Measurements from ENCODE around the gene ADRA2A. TPM values are rescaled to one million over a fixed set of nuclear protein-coding genes. Genes with fewer than 3 reads are reported as not detected.

ADRA2A gene
- polyA plus RNA-seq (2013, experiment 1 of 2; ENCODE audit: insufficient read length): 0.04 TPM
- polyA plus RNA-seq (2013, experiment 2 of 2; ENCODE audit: insufficient read length): 0.28 TPM

DNA sequence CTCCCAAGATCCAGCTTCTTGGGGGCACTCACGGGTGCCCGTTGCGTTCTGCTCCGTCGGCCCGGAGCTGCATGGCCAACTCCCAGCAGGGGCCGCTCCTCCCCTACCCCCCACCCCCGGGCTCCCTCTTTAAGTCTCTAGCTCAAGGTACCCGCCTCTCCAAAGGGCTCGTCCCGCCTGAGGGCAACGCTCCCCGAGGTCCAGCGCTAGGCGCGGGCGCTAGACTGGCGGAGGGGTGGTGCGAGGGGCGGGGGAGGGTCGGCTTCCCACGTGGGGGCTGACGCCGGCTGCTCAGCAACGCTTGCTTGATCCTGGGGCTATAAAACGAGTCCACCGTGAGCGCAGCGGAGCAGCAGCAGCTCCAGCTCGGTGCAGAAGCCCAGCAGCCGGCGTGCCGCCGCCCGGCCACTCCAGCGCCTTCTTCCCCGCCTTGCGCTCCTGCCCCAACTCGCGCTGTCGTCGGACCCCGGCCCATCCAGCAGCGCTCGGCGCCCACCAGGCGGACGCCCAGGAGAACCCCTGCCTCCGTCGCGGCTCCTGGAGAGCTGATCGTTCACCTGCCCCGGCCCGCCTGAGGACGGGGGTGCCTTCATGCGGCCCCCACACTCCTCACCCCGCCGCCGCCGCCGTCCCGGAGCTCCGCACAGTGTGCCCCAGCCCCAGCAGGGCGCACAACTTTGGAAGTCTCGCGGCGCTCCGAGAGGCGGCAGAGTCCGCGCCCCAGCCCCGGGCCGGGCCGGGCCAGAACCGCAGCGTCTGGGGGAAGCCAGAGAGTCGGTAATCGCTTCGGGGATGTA, at the start of gene ADRA2A:
Gene ADRA2A (plus strand): TSS at position 348 of the 797 bp plus-strand sequence. CDS start 968 bp downstream, outside the sequence.
- DNase-seq: peak; percentile 20

DNA sequence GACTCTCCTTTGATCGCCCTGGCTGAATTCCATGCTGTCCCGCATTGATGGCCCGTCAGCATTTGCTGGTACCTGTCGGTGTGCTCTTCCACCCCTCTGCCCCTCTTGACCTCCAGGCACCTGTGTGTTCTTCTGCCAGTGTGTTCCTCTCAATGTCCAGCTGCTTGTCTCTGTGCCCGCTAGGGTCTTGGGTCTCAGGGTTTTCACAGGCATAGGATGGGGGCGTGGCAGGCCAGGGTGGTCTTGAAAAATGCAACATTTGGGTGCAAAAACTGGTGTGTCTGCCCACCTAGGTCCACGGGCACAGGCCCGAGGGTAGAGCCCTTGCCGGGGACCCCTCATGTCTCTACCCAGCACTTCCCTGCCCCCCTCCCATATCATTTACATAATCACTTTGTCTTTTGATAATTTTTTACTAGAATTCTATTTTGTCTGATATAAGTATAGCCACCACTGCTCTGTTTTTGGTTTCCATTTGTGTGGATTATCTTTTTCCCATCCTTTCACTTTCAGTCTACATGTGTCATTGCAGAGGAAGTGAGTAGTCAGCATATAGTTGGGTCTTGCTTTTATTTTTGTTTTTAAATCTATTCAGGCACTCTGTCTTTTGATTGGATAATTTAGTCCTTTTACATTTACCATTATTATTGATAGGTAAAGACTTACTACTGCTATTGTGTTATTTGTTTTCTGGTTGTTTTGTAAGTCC, 46.6 kb upstream of the ADRA2A start:
- no peak for DNase-seq

DNA sequence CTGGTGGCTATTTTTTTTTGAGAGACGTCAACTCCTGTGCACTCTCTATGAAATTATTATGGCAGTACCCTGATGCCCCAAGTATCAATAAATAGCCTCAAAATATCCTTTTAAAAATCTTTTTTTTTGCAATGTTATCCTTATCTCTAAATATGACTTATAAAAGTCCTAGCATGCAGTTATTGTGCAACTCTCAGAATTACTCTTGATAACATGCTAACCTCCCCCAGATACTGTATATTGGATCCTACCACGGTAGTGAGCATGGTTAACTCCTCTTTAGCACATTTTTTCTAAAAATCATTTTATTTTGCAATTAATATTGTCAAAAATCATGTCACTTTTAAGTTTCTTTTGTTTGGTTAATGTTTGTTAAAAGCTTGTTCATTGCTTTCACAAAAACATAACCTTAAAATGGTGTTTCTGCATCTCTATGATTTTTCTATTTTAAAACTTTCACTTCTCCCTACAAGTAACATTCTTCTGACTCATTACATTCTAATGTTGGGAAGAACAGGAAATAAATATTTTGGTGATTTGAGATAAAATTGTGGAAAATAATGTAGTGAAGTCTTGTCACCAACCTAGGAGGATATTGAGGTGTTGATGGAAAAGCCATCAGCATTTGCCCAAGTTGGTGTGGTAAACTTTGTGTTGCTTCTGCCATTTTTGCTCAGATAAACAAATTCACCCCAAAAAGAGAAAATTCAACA, 42.1 kb upstream of the ADRA2A start:
- DNase-seq: peak; percentile 36

DNA sequence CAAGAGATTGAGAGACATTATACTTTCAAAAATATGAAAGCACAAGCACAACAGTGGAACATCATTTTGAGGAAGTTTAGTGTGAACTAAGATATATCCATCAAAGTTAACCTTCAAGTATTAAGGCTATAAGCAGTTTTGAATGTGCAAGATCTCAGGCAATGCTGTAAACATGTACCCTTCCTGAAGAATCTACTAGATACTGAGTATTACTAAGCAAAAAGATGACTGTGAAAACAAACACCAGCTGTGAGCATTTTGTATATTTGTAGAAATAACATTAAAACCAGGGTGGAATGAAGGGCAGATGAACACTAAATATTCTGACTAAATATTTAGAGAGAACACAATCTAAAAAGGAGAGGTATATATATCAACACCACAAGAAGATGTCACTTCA, 41.3 kb upstream of the ADRA2A start:
- peak; percentile 34 for DNase-seq

DNA sequence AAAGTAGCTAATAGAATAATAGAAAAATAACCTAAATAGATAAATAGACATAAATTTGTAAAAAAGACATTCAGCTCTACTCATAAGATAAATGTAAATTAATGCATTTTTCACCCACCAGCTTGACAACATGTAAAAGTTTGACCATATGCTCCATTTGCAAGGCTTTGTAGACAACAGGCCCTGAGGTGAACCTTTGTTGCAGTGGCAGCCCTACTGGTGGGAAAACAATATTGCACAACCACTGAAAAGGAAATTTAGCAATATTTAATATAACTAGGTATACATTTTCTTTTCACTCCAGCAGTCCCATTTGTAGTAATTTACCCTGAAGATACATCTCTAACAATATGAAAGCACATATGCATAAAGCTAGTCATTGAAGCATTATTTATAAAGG, 39.0 kb upstream of the ADRA2A start:
- no peak for DNase-seq

DNA sequence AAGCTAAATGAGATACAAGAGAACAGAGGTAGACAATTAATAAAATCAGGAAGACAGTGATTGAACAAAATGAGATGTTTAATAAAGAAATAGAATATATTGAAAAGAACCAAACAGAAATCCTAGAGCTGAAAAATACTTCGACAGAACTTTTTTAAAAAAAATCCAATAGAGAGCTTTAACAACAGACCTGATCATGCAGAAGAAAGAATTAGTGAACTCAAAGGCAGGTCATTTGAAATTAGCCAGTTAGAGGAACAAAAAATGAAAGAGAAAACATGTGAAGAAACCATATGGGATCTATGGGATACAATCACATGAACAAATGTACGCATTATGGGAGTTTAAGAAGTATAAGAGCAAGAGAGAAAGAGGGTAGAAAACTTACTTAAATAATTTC, 37.3 kb upstream of the ADRA2A start:
- DNase-seq: no peak

DNA sequence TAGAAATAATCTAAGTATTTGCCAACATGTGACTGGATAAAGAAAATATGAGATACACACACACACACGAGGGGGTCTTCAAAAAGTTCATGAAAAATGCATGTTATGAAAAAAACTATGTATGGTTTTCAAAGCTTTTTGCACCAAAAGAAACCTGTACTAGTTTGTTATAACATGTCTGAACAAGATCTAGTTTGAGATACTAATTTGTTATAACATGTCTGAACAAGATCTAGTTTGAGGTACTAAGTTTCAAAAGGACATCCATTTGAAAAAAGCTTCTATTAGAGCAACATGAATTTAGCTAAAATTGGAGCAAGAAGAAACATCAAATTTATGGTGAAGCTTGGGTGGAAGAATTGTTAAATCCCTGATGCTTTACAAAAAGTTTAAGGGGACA, 19.8 kb upstream of the ADRA2A start:
- DNase-seq: no peak

DNA sequence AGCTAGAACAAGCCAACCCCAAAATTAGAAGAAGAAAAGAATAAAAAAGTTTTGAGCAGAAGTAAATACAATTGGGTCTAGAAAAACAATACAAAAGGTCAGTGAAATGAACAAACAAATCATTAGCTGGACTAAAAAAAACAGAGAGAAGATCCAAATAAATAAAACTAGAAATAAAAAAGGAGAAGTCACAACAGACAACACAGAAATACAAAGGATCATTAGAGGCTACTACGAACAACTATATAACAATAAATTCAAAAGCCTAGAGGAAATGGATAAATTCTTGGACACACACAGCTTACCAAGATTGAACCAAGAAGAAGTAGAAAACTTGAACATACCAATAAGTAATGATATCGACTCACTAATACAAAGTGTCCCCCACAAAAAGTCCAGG, 13.4 kb upstream of the ADRA2A start:
- DNase-seq: no peak

DNA sequence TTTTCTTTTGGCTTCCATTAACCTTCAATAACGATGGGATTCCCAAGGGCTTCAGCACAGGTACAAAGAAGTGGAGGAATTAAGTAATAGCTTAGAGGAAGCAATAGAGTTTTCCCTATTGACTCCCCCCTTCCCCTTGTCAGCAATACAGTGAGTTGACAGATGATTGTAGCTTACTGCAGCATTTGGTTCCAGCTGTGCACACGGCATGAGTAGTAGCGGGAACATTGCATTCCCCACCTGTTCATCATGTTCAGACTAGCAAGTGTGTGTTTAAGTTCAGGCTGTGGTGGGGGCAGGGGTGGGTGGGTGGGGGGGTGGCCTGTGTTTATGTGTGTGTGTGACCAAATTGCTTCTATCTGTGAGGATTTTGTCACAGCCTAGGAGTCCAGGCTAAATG, 4.6 kb upstream of the ADRA2A start:
- DNase-seq: no peak

DNA sequence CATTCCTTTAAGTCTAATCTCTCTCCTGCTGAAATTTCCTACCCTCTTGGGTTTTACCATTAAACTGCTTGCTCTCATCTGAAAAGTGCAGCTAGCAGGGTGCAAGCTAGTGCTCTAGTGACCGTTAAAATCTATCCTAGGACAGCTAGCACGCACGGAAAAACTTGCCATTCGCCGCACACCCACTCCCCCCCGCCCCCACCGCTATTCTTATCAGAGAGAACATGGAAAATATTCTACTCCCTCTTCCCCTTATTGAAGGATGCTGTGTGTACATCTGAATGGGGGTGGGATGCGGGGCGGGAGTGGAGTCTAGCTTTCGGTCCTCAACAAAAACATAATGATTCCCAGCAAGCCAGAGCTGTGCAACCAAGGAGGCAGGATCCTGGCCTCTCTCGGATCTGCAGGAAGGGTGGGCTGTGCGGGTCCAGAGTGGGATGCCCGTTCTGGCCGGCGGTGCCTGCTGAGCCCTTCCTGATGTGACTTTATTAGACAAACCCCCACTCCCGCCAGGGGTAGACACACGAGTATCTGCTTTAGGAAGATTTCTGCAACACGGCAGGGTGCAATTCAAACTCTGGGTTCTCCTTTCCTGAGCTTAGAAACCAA, 1.1 kb upstream of the ADRA2A start:
- DNase-seq: no peak

DNA sequence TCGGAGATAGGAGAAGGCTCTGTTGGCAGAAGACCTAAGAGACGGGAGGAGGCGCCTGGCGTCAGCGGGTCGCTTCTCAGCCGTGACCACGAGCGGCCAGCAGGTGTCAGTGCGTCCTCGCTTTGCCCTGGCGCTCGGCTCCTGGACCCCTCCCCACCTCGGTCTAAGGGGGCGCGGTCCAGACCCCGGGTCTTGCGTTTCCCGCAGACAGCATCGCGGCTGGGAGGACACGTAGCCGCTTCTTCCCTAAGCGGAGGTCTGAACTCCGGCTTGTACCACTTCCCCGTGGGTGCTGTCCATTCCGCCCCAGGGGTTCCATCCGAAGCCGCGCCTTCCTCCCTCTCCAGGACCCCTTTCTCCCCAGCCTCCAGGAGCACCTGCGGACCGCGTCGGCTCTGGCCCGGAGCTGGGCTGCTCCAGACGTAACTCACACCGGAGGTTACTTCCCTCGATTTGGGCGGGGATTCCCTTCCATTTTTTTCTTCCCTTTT, 593 bp upstream of the ADRA2A start:
- DNase-seq: peak; percentile 43

DNA sequence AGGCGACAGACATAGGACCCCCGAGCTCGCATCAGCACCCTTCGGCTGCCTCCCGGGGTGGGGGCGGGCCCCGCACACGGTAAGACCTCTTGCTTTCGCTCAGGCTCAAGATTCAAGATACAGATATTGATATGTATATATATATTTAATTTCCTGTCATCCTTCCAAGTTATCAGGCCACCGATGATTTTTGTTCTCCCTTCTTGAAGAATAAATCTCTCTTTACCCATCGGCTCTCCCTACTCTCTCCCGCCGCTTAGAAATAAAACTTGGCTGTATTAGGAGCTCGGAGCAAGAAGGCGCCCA, 603 bp downstream of the ADRA2A start:
- no peak for DNase-seq

DNA sequence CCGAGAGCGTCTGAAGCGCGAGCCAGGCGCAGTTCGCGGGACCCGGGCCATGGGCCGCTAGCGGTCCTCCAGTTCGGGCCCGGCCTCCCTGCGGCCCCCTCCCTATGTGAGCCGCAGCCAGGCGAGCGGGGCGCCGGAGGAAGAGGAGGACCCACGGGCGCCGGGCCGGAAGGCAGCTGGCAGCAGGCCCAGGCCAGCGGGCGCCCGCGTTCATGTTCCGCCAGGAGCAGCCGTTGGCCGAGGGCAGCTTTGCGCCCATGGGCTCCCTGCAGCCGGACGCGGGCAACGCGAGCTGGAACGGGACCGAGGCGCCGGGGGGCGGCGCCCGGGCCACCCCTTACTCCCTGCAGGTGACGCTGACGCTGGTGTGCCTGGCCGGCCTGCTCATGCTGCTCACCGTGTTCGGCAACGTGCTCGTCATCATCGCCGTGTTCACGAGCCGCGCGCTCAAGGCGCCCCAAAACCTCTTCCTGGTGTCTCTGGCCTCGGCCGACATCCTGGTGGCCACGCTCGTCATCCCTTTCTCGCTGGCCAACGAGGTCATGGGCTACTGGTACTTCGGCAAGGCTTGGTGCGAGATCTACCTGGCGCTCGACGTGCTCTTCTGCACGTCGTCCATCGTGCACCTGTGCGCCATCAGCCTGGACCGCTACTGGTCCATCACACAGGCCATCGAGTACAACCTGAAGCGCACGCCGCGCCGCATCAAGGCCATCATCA, 1.1 kb downstream of the ADRA2A start:
- no peak for DNase-seq

DNA sequence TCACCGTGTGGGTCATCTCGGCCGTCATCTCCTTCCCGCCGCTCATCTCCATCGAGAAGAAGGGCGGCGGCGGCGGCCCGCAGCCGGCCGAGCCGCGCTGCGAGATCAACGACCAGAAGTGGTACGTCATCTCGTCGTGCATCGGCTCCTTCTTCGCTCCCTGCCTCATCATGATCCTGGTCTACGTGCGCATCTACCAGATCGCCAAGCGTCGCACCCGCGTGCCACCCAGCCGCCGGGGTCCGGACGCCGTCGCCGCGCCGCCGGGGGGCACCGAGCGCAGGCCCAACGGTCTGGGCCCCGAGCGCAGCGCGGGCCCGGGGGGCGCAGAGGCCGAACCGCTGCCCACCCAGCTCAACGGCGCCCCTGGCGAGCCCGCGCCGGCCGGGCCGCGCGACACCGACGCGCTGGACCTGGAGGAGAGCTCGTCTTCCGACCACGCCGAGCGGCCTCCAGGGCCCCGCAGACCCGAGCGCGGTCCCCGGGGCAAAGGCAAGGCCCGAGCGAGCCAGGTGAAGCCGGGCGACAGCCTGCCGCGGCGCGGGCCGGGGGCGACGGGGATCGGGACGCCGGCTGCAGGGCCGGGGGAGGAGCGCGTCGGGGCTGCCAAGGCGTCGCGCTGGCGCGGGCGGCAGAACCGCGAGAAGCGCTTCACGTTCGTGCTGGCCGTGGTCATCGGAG, 1.8 kb downstream of the ADRA2A start:
- DNase-seq: no peak

DNA sequence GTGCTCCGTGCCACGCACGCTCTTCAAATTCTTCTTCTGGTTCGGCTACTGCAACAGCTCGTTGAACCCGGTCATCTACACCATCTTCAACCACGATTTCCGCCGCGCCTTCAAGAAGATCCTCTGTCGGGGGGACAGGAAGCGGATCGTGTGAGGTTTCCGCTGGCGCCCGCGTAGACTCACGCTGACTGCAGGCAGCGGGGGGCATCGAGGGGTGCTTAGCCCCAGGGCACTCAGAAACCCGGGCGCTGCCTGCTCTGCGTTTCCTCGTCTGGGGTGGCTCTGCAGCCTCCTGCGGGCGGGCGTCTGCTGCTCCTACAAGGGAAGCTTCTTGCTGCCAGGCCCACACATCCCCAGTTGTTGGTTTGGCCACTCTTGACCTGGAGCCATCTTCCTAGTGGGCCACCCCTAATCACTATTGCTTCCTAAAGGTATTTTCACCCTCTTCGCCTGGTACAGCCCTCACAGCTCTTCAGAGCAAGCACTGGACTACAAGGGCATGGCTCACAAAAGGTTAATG, 2.5 kb downstream of the ADRA2A start:
- DNase-seq: no peak

DNA sequence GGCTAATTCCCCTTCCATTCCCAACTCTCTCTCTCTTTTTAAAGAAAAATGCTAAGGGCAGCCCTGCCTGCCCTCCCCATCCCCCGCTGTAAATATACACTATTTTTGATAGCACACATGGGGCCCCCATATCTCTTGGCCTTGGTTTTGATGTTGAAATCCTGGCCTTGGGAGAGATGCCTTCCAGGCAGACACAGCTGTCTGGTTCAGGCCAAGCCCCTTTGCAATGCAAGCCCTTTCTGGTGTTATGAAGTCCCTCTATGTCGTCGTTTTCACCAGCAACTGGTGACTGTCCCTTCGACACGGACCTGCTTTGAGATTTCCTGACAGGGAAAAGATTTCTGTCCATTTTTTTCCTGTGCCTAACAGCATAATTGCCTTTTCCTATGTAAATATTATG, 3.0 kb downstream of the ADRA2A start:
- DNase-seq: no peak

DNA sequence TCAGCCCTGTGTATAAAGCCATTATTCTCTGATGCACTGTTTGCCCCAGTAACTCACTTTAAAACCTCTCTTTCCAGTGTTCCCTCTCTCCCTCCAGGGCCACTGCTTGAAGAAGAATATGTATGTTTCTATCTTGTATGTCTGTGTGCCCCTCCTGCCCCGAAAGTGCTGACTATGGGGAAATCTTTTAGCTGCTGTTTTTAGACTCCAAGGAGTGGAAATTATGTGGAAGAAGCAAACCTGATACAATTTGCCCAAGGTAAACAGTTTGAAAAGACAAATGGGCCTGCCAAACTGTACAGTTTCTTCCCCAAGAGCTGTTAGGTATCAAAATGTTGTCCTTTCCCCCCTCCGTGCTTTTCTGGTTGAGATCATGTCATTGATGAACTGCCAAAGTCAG, 3.4 kb downstream of the ADRA2A start:
- DNase-seq: no peak

DNA sequence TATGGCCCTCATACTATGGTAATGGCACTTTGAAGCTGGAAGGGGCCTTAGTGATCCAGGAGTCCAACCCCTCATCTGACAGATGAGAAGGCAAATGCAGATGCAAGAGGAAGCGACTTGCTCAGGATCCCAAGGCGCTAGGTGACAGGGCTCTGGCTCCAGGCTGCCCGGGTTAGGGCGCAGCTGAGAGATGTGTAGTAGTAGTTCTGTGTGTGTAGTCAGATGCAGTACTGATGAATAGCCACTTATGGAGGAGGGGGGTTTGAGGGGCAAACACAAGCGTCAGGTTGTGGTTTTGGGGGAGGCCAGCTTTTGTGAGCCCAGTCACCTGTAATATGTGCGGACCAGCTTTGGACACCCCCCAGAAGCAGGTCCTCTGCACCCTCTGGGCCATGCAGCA, 4.8 kb downstream of the ADRA2A start:
- no peak for DNase-seq

DNA sequence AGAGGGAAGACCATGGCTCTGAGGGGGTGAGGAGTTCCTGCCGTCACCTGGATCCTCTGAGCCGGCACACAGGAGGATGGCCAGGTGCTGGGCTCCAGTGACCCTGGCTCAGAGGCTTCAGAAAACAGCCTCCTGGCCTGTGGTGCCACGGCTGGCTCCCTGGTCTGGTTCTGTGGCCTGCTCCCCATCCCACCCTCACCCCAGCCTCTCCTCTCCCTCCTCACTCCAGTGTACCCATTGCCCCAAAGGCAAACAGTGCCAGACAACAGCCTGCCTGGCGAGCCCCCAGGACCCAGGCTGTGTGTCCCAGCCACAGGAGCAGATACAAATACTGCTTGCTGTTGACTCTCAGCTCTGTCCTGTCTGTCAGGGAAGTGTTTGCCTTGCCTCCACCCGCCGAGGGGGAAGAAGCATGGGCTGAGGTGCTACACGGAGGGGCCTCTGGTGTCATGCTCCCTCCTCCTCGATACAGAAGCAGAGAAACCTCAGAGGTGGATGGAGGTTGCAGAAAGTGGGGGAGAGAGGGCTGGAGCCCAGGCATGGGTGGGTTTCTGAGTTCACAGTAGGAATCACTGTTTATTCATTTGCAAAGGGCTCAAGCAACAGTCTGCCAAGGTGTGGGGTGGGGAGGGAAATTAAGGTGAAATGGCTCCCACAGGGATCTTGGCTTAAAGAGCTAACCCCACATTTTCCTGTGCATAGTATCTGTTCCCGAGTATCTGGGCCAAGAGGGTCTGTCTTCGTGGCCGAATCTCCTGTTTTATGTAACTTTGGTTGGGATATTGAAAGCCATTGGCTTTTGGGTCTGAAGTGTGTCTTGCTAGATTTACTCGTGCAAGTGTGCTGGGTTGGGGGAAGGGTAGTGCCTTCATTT, 5.5 kb downstream of the ADRA2A start:
- no peak for DNase-seq

Measured in fibroblast of skin of scalp (primary cell).